ENCODE data around the gene EN1. TPM values are rescaled to one million over a fixed set of nuclear protein-coding genes. Genes with fewer than 3 reads are reported as not detected.

Gene EN1
- total RNA-seq, 1 donor from 2014 or later = not detected

DNA sequence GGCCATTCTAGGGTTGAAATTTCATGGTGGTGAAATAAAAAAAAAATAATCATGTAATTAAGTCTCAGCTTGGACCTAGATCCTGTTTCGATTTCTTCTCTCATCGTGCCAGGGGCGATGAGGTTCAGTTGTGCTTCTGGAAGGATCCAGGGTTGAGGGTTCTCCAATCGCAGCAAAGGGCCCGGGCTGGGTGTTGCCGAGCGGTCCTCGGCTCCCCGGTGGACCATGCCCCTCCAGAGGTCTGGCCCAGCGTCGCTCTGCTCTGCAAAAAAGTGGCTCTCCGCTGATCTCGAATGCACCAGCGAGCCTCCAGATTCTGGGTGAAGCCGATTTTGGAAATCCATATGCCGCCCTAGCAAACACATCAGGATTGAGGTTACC lies 39.0 kb downstream of the EN1 start:
- Mint-ChIP-seq H3K27ac (ENCODE audit: unreplicated experiment) (no peak overlapping the region), H3K9me3 (ENCODE audit: low read depth) (no peaks in the 10 kb centered on the region), H3K4me1 (ENCODE audit: low read depth) (no peaks in the 10 kb centered on the region), H3K4me3 (ENCODE audit: unreplicated experiment) (no peak overlapping the region), H3K27me3 (ENCODE audit: low read depth) (peaks cover 39% of the 10 kb centered on the region), H3K36me3 (ENCODE audit: low read depth) (no peaks in the 10 kb centered on the region)
- no peak for DNase-seq (ENCODE audit: low spot score)
- TF ChIP-seq, protein P1, sequence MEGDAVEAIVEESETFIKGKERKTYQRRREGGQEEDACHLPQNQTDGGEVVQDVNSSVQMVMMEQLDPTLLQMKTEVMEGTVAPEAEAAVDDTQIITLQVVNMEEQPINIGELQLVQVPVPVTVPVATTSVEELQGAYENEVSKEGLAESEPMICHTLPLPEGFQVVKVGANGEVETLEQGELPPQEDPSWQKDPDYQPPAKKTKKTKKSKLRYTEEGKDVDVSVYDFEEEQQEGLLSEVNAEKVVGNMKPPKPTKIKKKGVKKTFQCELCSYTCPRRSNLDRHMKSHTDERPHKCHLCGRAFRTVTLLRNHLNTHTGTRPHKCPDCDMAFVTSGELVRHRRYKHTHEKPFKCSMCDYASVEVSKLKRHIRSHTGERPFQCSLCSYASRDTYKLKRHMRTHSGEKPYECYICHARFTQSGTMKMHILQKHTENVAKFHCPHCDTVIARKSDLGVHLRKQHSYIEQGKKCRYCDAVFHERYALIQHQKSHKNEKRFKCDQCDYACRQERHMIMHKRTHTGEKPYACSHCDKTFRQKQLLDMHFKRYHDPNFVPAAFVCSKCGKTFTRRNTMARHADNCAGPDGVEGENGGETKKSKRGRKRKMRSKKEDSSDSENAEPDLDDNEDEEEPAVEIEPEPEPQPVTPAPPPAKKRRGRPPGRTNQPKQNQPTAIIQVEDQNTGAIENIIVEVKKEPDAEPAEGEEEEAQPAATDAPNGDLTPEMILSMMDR (IDR thresholded peaks at IDR 0.05) = no peak

DNA sequence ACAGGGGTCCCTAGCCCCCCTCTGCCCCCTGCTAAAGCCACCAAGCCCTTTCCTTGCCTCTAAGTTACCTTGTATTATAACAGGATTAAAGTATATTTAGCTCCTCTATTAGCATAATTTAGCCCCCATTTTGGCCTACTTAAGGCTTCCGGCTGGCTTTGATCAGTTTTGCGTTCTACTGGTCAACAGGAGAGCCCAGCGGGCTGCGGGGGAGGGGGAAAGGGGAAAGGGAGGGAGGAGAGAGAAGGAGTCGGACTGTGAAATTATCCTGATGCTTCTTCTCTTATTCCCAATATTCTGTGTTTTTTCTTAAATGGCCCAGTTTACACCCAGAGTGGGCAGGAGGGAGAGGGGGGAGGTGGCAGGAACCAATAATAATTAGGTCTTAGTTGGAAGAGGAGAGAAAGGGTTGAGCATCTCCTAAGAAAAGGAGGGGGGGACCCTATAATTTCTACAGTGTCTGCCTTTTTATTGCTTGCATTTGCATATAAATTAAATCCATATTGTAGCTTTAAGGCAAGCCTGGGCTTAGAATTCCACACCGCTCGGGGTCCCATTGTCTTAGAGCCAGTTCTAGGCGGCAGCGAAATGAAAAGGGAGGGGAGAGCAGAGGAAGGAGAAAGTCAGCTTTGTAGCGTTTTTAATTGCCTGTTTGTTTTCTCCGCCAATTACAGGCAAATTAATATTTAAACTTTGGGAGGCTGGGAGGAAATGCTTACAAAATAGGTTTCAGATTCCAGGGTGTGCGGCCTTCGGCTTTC lies 39.6 kb downstream of the EN1 start:
- Mint-ChIP-seq H3K36me3 (ENCODE audit: low read depth) (no peaks in the 10 kb centered on the region), H3K27me3 (ENCODE audit: low read depth) (peaks cover 33% of the 10 kb centered on the region), H3K9me3 (ENCODE audit: low read depth) (no peaks in the 10 kb centered on the region), H3K27ac (ENCODE audit: unreplicated experiment) (no peak overlapping the region), H3K4me3 (ENCODE audit: unreplicated experiment) (no peak overlapping the region), H3K4me1 (ENCODE audit: low read depth) (no peaks in the 10 kb centered on the region)
- no peak for DNase-seq (ENCODE audit: low spot score)
- TF ChIP-seq, protein P1 (IDR thresholded peaks at IDR 0.05) = no peak

DNA sequence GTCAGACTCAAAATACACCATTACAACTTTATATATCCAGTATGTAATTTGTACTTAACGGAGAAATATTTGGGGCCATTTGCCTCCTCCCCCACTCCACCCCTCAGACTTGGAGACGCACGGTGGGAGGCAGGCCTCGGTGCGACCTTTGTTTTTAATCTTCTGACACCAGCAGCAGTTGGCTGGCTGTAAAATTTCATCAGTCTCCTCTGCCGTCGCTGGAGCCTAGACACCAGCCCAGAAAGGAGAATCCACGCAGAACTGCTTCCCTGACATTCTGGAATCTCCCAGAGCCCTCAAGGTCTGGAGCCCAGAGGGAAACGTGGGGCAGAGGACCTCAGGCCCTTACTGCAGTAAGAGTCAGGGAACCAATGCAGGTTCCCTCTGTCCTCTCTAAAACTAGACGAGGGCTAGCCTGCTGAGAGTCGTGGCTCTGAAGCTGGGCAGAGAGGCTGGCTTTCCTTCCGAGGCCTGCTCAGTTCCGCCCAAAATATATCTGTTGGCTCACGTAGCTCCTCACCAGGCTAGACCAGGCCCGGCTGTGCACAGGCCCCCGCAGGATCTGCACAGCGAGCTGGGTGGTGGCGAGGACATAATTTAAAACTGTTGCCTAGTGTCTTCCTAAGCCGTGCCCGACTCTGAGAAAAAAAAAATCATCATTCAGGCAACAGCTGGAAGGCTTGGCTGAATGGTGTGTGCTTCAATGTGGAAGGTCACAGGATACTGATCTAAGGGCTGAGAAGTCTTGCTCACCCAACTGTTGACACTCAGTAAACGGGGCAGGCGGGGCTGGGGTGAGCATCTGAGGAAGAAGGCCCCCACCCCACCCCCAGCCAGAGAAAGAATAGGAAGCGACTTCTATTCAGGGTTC lies 40.4 kb downstream of the EN1 start:
- Mint-ChIP-seq H3K27me3 (ENCODE audit: low read depth) (peaks cover 25% of the 10 kb centered on the region), H3K4me1 (ENCODE audit: low read depth) (no peaks in the 10 kb centered on the region), H3K36me3 (ENCODE audit: low read depth) (no peaks in the 10 kb centered on the region), H3K9me3 (ENCODE audit: low read depth) (no peaks in the 10 kb centered on the region), H3K27ac (ENCODE audit: unreplicated experiment) (no peak overlapping the region), H3K4me3 (ENCODE audit: unreplicated experiment) (no peak overlapping the region)
- DNase-seq (ENCODE audit: low spot score) = no peak
- TF ChIP-seq, protein P1 (IDR thresholded peaks at IDR 0.05) = no peak

DNA sequence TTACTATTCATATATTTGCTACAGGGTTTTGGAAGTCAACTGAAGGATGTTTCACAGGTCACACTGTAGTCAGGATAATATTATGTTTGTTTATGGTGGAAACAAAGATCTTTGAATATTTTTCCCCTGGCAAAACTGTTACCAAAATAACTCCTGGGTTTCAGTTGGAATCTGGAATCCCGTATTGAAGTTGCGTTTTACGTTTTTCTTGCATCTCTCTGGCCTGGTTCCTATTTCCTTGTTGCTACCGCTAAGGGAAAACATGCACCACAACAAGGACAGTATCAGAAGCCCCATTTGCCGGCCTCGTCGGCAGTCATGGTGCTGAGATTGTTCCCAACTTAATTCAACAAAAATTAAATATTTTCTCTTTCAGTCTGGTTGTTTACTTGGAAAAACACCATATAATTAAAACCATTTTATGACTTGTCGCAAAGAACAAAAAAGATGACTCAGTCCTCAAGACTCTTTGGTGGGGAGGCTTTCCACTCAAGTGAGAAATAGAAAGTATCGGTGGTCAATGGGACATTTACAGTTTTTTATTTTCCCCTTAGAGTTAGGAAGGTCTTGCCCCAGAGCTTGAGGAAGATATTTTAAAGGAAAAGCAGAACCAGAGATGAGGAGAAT lies 42.3 kb downstream of the EN1 start:
- Mint-ChIP-seq H3K27ac (ENCODE audit: unreplicated experiment) (no peak overlapping the region), H3K27me3 (ENCODE audit: low read depth) (peaks cover 21% of the 10 kb centered on the region), H3K4me1 (ENCODE audit: low read depth) (no peaks in the 10 kb centered on the region), H3K9me3 (ENCODE audit: low read depth) (no peaks in the 10 kb centered on the region), H3K4me3 (ENCODE audit: unreplicated experiment) (no peak overlapping the region), H3K36me3 (ENCODE audit: low read depth) (no peaks in the 10 kb centered on the region)
- DNase-seq (ENCODE audit: low spot score) = no peak
- TF ChIP-seq, protein P1 (IDR thresholded peaks at IDR 0.05) = no peak

DNA sequence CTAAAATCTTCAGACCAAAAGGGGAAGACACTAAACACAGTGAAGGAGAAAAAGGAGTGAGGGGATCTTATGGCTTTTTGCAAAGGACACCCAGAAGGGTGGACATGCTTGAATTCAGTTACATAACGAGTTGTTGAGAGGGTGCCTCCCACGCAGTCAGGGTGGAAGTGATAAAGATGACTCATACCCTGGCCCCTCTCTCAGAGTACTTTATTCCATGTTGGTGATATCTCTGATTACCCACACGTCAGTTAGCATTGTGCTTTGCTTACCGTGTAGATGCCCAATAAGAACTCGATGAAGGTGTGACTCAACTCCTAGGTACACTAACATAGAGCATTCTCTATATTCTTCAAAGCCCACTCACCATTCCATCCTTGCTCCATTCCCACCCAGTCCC lies 44.4 kb downstream of the EN1 start:
- Mint-ChIP-seq H3K36me3 (ENCODE audit: low read depth) (no peaks in the 10 kb centered on the region), H3K27me3 (ENCODE audit: low read depth) (peaks cover 17% of the 10 kb centered on the region), H3K4me1 (ENCODE audit: low read depth) (no peaks in the 10 kb centered on the region), H3K27ac (ENCODE audit: unreplicated experiment) (no peak overlapping the region), H3K4me3 (ENCODE audit: unreplicated experiment) (no peak overlapping the region), H3K9me3 (ENCODE audit: low read depth) (no peaks in the 10 kb centered on the region)
- DNase-seq (ENCODE audit: low spot score) = no peak
- TF ChIP-seq, protein P1 (IDR thresholded peaks at IDR 0.05) = no peak
